Activated CD4-positive, CD25-positive, alpha-beta regulatory T cell treated with anti-CD3 and anti-CD28 coated beads, Interleukin-2, amount 50 U/mL, for 16 hours (primary cell): ENCODE measurements around the gene NUP62.

Experiments used
- DNase-seq: peaks from one replicate; pipeline ENCODE4 v3.0.0-alpha.2; 2020; ENCODE audit warnings: low read depth, low spot score

Gene NUP62

GRCh38 chr19:49881672-49882394, 47.5 kb downstream of the NUP62 start:
- DNase-seq = no peak

GRCh38 chr19:49881186-49881585, 48.1 kb downstream of the NUP62 start:
- no peak for DNase-seq

GRCh38 chr19:49880162-49880869, 49.0 kb downstream of the NUP62 start:
- DNase-seq = no peak

DNA sequence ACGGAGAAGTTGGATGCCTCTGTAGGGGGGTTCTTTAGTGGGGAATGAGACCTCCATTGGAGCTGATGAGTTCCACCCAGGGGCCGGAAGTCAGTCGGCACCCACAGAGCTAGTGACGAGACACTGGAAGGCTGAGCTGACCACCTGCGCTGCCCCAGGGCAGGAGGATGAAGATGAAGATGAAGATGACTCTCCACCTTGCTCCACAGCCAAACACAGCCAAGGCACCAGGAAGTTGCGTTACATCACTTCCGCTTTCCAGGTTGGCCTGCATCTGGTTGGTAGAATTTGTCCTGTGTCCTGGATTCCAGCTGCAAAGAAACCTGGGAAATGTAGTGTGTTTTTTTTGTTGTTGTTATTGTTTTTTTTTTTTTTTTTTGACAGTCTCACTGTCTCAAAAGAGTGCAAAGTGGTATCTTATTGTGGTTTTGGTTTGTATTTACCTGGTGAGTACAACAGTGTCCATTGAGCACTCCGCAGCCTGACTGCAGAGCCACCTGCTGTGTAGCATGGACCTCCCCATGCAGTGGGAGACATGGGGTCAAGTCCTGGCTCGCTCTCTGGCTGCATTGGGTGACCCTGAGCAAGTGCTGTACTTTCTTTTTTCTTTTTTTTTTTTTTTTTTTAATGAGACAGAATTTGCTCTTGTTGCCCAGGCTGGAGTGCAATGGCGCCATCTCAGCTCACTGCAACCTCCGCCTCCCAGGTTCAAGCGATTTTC, 49.9 kb downstream of the NUP62 start:
- no peak for DNase-seq

DNA sequence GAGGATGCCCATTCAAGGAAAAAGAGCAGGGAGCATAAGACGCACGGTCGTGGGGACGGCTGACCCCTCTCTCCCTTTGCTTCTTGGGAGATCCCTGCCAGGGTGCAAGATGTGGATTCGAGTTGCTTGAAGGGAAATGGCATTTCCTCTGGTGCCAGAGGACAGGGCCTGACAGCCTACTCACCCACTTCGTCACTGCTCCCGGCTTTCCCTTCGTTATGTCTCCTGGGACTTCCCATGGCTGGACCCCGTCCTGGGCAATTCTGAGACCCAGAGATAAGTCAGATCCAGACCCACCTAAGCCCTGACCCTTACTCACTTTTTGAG, 50.6 kb downstream of the NUP62 start:
- no peak for DNase-seq

GRCh38 chr19:49877879-49878743, 51.2 kb downstream of the NUP62 start:
- DNase-seq = peak; percentile 99

- DNase-seq = peak; percentile 95
Observed at GRCh38 chr19:49877020-49877878, 52.1 kb downstream of the NUP62 start, which contains the start of the genes AKT1S1 and TBC1D17. TSS of gene AKT1S1 (minus strand) at chr19:49877355. CDS start at chr19:49873295, 4,060 bp downstream. TSS of gene TBC1D17 (plus strand) at chr19:49877702. CDS start at chr19:49877724, 22 bp downstream.

- peak; percentile 95 for DNase-seq
Observed at GRCh38 chr19:49876422-49877019, 52.8 kb downstream of the NUP62 start.

DNA sequence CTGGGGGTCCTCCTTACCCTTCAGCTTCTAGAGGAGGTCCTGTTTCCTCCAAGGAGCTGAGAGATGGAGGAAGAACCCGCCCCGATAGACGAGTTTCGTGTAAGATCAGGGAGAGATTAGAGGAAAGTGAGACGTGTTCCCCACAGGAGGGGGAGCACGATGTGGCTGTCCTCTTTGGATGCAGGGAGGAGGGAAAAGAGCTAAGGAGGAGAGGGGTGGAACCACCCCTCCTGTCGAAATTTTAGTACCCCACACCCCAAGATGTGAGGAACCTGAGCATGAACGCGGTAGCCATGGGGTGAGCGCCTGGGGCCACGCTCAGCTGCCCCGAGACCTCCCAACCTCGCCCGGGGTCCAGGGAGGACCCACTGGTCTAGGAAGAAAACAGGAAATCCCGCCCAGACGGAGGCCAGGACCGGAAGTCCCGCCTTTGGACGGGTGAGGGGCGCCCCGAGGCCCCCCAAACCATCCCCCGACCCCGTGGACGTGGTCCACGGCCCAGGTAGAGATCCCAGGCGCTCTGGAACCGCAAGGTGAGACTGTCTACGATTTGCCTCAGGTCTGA, 53.4 kb downstream of the NUP62 start:
- DNase-seq = no peak

GRCh38 chr19:49875177-49875576, 54.1 kb downstream of the NUP62 start:
- no peak for DNase-seq

GRCh38 chr19:49874503-49875157, 54.7 kb downstream of the NUP62 start:
- DNase-seq = no peak

DNA sequence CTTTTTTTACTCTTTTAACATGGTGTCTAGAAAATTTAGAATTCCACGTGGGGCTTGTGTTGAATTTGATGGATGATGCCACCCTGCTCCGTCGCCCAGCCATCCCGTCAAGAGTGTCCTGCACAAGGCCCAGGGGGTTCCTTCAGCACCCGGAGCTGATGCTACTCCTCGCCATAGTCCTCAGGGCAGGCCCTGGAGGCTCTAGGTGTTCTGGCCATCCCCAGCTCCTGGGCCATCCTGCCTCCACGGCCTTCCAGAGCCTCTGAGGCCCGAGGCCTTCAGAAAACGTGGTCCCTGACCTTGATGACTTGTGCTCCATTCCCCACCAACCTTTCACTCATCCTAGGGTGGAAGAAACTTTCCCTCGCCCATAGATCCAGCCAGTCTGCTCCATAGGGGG, 55.5 kb downstream of the NUP62 start:
- DNase-seq = no peak

- DNase-seq = no peak
Observed at GRCh38 chr19:49873129-49873521, 56.2 kb downstream of the NUP62 start.

- DNase-seq = no peak
Observed at GRCh38 chr19:49872245-49873128, 56.8 kb downstream of the NUP62 start.

- DNase-seq = no peak
Observed at GRCh38 chr19:49871349-49871985, 57.8 kb downstream of the NUP62 start.

- no peak for DNase-seq
Observed at GRCh38 chr19:49870309-49870901, 58.9 kb downstream of the NUP62 start.
